GM10248 (cell line): ENCODE data around the gene PSMG4.

Experiments
- CTCF ChIA-PET: fragments of 300-600 bp; sonication (Branson Sonifier 250); formaldehyde crosslinking; extraction: SDS; loops from one replicate; lab custom pipeline; 2021; ENCODE audit warnings: antibody characterized with exemption; lab: Yijun Ruan, JAX
- POLR2A ChIA-PET: fragments of 350-650 bp; sonication (Branson Sonifier 250); formaldehyde crosslinking; extraction: SDS; loops from one replicate; lab custom pipeline; 2020; ENCODE audit warnings: antibody characterized with exemption; lab: Yijun Ruan, JAX
- DNase-seq: peaks from one replicate; pipeline ENCODE4 v3.0.0; 2012; ENCODE audit errors: extremely low spot score
- TF ChIP-seq, protein P1 (sequence below): IDR thresholded peaks from 2 replicates; pipeline ENCODE4 v1.5.1; 2012; ENCODE audit warnings: mild to moderate bottlenecking, low read depth; ENCODE audit errors: extremely low read depth, missing control alignments, control extremely low read depth

The PSMG4 gene

DNA sequence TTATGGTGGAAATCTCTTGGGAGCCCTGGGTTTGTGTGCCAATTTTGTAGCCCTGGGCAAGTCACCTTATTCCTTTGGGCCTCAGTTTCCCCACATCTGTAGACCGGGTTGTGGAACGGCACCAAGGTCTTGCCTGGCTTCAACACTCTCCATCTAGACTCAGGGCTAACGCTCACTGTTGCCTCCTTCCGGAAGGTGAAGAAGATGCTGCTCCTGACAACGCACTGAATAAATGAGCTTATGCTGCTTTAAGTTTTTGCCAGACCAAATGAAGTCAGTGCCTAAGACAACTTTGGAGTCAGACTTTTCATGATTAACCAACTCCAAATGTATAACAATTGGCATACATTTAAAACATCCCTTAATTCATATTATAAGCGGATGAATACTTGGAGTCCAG lies 53.1 kb downstream of the PSMG4 start:
- TF ChIP-seq, protein P1, sequence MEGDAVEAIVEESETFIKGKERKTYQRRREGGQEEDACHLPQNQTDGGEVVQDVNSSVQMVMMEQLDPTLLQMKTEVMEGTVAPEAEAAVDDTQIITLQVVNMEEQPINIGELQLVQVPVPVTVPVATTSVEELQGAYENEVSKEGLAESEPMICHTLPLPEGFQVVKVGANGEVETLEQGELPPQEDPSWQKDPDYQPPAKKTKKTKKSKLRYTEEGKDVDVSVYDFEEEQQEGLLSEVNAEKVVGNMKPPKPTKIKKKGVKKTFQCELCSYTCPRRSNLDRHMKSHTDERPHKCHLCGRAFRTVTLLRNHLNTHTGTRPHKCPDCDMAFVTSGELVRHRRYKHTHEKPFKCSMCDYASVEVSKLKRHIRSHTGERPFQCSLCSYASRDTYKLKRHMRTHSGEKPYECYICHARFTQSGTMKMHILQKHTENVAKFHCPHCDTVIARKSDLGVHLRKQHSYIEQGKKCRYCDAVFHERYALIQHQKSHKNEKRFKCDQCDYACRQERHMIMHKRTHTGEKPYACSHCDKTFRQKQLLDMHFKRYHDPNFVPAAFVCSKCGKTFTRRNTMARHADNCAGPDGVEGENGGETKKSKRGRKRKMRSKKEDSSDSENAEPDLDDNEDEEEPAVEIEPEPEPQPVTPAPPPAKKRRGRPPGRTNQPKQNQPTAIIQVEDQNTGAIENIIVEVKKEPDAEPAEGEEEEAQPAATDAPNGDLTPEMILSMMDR, result no peak
- ChIA-PET POLR2A (no interaction called here), CTCF (interaction anchor here (1.2 to 2.0 kb wide), 3 partner anchors 10 to 39 kb away, joined by 3 to 4 read pairs (median 4); no protein-coding TSS in a partner anchor)
- DNase-seq, result no peak

DNA sequence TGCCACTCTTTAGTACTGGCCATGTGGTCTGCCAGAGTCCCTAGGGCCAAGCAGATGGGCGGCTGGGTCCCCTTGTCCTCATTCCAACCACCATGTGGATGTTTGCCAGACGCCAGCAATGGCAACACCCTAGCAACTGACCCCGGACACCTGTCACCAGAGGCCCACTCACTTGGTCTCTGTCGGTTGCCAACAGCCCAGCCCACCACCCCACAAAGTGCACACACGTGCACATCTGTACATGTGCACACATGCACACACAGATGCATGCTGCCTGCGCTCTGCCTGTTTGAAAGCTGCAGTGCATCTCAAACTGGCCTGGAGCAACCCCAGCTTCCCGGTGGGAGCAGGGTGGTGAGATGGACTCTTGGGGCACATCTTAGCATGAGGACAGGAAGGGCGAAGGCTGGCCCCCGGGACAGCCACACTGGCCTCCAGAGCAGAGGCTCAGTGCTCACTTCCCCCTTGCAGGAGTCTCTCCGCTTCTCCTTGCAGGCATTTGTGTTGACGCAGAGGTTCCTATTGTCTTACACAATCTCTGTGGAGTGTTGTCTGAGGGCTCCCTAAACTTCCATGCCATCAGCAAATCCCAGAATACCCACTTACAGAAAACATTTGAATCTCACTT lies 54.0 kb downstream of the PSMG4 start:
- no peak for DNase-seq
- TF ChIP-seq, protein P1, result no peak
- CTCF ChIA-PET, result no interaction called here
- POLR2A ChIA-PET, result no interaction called here

DNA sequence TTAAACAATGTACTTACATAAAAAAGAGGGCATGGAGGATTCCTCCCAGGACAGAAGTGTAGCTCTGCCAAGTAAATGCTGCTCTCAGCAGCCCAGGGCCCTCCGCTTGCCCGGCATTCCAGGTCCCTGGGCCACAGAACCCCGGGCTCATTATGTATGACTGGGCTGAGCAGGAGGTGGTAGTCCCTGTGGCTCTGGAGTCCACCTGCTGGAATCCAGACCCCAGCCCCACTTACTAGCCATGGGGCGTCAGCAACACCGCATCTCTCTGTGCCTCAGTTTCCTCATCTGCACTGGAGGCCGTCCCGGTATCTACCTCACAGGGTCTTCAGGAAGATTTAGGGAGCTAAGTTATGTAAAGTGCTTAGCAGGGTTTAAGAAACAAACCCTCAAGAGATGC lies 55.4 kb downstream of the PSMG4 start:
- ChIA-PET CTCF (interaction anchor here (0.9 kb wide), 1 partner anchor 12 kb away, joined by 3 read pairs; no protein-coding TSS in a partner anchor), POLR2A (no interaction called here)
- TF ChIP-seq, protein P1, result no peak
- no peak for DNase-seq

DNA sequence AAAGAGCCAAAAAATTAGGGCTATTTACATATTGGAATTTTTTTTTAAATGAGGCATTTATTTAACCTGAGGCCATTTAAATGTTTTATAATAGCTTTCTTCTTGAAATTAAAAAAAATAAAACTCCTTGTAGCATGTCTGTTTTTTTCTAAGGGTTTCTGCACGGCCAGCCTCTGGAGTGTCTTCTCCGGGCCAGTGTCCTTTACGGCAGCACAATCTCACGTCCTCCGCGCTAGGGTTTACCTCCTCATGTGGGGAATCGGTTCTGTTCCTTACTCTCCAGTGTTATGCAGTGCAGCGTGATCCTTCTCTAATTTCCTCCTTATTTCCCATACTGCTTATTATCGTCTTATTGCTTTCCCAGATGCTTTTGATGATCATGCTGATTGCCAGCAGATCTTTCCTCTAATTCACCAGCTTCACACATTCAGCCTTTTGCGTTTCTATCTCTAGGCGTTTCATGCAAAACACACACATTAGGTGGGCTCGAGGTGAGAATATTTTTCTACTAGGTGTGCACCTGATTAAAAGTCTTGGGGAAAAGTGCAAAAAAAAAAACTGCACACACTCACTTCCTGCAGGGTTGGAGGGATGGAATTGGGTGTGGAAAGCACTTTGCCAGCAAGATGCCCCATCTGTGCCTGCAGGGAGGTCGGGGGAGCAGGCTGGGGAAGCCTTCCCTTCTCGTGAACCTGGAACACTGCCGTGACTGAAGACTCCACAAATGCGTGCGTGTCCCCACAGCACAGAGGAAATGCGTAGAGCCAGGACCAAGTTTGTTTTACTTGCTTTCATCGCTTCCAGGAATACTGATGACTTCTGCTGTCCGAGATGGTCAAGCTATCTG lies 56.1 kb downstream of the PSMG4 start:
- TF ChIP-seq, protein P1, result no peak
- DNase-seq, result no peak
- ChIA-PET CTCF (interaction anchor here (0.9 kb wide), 1 partner anchor 11 kb away, joined by 3 read pairs; no protein-coding TSS in a partner anchor), POLR2A (no interaction called here)

DNA sequence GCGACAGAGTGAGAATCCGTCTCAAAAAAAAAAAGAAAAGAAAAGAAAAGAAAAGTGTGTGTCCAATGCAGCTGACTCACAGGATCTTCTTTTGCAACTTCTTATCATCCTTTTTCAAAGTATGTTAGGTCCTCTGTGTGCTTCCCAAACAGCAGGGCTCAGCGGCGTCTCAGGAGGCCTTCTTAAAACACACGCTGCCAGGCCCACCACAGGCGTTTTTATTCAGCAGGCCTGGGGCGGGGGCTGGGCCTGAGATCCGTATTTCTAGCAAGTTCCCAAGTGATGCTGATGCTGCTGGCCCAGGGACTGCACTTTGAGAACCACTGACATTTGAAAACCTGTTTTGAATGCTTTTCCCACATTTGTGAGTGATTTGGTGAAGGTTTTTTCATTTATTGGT lies 57.1 kb downstream of the PSMG4 start:
- POLR2A ChIA-PET, result no interaction called here
- no peak for DNase-seq
- TF ChIP-seq, protein P1, result no peak
- CTCF ChIA-PET, result interaction anchor here (1.1 kb wide), 1 partner anchor 12 kb away, joined by 3 read pairs; no protein-coding TSS in a partner anchor

DNA sequence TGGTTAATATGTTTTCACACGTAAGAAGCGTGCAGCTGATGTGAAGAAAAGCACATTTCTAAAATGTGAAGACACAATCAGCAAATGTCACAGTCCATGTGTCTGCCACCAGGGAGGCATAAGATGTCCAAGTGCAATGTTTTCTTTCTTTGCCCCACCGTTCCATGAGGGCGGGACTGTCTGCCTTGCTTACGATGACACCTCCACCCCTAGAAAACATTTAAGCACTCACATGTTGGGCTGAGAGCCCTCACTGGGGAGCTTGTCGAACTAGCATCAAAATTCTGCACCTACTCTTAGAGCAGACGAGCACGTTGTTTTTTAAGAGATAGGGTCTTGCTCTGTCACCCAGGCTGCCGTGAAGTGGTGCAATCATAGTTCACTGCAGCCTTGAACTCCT lies 57.6 kb downstream of the PSMG4 start:
- ChIA-PET POLR2A (no interaction called here), CTCF (interaction anchor here (1.1 kb wide), 1 partner anchor 11 kb away, joined by 3 read pairs; no protein-coding TSS in a partner anchor)
- DNase-seq, result no peak
- TF ChIP-seq, protein P1, result no peak
